ENCODE data around the gene PRKCH.

Gene PRKCH

DNA sequence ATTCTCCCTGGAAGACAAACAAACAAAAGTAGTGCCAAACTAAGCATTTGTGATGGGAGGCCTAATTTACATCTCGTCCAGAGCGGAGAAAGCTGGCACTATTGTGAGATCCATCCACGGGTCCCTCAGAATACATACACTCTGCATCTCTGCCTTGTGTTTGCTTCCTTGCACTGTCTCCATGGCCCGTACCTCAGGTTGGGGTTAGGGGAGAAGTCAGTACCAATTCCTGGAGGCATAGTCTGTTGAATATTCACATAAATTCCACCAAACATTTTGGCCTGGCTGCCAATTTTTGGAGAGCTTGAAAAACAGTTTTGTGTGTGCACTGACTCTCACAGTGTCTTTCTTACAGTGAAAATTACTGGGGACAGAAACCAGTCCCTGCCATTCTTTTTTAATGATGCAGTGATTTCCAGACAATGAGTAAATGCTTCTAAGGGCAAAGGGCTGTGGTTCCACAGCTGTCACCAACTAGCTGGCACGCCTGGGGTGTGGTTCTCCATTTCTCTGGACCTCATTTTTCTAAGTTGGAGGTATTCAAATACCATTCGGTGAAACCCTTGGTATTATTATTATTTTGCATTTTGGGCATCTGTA, 254.3 kb downstream of the PRKCH start:
- DNase-seq (ENCODE audit: low read depth in 1 of 2, low spot score in 1 of 2) = no peak

DNA sequence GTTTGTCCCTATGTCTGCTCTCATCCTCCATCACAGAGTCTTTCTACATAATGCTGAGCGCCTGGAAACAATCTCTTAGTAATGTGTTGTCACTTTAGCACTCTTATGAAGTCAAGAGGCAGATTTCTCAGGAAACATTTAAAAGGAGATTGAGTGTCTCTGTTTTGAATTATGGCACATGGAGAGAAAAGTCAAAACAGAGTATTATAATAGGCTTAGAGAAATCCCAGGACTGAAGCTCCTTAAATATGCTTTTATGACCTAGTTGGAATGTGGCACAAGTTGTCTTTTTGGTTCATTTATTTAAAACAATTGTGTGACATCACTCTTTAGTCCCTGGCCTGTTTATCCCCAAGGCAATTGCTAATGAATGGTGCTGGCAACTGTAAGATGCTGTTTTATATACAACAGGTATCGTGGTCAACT, 256.1 kb downstream of the PRKCH start:
- no peak for DNase-seq (ENCODE audit: low read depth in 1 of 2, low spot score in 1 of 2)

DNA sequence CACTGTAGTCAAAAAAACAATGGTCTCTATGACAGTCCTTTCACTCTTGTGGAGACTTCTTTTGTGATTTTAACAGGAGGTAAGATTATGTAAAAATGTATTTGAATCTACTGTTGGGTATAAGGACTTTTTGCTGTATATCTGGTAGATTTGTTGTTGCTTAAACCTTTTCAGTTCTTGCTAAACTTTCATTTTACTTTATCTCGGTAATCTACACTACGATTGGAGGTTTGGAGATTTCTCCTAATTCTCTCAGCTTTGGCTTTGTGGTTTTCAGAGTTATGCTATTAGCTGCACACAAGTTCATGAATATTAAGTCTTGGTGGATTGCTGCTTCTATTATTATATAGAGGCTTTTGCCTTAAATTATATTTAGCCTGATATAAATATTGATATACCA, 257.4 kb downstream of the PRKCH start:
- DNase-seq (ENCODE audit: low read depth in 1 of 2, low spot score in 1 of 2) = no peak

DNA sequence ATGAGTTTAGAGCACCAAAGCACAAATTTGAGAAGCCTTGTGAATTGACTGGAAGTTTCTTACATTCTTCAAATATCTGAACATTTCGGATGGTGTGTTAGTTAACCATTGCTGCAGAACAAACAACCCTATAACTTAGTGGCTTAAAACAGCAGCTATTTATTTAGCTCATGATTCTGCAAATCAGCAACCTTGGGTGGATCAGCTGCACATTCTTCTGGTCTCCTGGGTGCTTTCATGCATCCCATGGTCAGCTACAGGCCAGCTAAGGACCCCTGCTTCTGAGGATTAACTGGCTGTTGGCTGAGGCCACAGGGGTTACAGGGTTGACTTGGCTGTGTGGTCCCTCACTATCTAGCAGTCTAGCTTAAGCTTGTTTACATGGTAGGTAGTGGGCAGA, 260.0 kb downstream of the PRKCH start:
- DNase-seq (ENCODE audit: low read depth in 1 of 2, low spot score in 1 of 2) = no peak

DNA sequence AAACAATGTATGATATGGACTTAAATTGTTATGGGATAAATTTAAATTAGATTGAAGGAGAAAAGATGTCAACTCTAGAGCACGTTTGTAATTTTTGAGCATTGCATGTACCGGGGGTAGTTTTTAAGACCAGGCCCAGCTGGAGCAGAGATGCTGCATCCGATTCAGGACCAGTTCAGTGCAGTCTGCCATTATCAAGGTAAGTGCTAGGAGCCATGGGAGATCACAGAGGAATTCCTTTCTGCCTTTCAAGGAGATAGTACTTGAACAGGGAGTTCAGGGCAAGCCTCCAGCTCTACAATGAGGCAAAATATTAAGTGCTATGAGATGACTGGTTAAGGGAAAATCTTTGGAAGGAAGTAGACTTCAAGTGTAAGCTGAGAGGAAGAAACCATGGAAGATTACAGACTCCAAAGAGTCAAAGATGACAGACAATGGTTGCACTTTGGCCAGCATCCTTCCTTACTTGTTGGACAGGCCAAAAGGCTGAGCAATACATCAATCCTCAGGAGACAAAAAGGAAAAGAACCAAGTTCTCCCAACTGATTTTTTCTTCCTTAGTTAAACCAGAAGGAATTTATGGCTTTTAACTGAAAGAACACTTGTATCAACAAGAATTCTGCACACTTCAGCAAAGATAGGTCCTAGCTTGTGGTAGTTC, 260.7 kb downstream of the PRKCH start:
- DNase-seq (ENCODE audit: low read depth in 1 of 2, low spot score in 1 of 2) = no peak

DNA sequence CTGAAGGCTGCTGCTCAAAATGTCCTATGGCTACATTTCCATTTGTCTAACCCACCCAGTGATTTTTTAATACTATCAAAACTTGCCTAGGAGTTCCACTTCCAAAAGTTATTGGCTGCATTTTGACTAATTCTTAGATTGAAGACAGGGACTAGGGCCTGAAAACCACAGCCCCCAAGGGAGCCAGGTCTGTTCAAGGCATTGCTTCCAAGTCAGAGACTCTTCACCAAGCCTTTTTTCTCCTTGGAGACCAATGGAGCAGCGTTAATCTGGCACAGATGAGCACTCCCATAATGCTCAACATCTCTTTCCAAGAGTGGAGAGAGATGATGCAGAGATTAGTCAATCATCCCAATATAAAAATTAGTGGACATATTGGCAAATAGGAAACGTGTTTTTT, 261.4 kb downstream of the PRKCH start:
- DNase-seq (ENCODE audit: low read depth in 1 of 2, low spot score in 1 of 2) = no peak

DNA sequence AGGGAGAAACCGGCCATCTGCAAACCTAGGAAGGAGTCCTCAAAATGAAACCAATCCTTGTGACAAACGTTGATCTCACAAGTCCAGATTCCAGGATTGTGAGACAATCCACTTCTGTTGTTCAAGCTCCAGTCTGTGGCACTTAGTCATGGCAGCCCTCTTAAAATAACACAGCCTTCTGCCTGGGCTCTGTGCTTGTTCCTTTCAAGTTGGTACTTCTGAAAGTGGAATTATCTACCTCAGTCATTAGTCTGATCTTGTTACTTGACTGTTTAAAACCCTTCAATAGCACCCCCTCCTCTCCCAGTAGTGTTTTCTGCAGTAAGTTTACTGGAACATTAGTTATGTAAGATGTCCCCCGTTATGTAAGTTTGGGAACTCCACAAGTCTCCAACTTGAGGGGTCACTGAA, 263.0 kb downstream of the PRKCH start:
- no peak for DNase-seq (ENCODE audit: low read depth in 1 of 2, low spot score in 1 of 2)

DNA sequence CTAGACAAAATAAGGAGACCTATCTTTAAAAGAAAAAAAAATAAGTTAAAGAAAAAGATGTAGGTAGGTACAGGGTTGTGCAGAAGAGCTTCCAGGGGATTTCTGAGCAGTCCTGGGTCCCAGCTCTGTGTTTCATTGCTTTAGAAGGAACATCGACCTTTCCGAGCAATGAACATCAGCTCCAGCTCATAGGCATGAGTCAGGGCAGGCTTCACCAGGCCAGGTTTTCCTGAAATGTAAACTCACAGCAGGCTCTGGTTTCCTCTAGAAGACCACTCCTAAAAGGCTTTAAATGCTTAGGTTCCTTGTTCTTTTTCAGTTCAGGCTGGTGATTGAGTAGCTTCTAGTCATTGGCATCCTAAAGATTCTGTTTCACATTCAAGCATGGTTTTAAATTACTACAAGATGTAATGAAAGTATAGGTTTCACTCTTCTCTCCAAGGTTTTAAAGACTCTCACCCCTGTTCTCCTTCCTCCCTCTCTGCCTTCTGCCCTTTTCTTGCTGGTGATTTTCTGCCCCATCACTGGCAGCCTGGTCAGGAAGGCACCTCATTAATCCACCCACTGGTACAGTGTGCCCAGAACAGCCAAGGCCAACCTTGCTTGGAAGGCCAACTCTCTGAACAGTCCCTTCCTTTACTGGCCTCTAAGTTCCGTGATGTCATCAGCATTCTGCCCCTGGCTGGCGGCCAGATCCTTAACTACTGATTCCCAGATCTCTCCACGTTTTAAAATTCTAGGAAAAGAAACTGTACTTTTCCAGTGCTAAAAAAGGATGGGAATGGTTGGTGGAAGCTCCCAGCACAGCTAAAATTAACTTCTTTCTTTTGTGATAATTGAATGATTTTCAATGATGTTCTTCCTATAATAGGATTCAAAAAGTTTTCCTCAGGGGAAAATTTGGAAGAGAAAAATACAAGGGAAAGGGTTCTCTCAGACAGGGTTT, 264.5 kb downstream of the PRKCH start:
- no peak for DNase-seq (ENCODE audit: low read depth in 1 of 2, low spot score in 1 of 2)

DNA sequence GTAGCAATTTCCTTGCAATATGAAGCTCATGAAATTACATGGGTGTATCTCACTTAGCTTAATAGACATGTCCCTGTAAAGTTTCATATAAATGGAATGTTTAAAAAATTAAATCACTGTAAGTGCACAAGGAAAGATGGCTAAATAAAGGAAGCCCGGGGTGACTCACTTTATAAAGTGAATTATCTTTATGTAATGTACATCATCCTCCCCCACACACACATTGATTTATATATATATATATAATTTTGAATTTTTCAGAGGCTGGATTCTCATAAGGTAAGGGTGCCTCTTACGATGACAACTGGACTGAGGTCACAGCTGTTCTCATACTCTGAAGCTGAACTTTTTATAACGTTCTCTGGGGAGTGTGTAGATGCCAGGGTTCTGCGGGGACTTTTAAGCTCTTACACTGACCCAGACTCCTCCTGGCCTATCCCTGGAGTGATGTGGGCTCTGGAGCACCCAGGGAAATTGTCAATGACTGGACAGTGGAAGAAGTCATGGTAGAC, 265.2 kb downstream of the PRKCH start:
- no peak for DNase-seq (ENCODE audit: low read depth in 1 of 2, low spot score in 1 of 2)

DNA sequence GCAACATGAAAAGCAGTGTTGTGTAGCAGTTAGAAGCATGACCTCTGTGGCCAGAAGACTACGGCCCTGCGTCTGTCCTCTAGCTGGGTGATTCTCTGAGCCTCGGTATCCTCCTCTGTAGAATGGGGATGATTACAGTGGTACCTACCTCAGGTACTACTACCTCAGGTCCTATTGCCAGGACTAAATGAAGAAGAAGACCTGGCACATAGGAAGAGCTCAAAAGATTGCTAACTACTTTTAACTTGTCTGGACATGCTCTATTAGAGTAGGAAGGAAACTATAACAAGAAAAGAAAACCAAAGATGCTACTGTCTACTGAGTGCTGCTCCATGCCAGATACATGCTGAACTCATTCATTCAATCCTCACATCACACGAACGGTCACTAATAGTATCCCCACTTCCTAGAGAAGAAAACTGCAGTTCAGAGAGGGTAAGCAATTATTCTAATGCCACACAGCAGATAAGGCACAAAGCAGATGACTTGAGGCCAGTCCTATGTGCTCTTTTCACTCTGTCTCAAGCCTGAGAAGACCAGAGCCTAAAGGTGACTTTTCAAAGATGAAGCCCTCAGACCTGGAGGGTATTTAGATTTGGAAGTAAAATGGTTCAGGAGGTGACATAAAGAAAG, 265.8 kb downstream of the PRKCH start:
- no peak for DNase-seq (ENCODE audit: low read depth in 1 of 2, low spot score in 1 of 2)

DNA sequence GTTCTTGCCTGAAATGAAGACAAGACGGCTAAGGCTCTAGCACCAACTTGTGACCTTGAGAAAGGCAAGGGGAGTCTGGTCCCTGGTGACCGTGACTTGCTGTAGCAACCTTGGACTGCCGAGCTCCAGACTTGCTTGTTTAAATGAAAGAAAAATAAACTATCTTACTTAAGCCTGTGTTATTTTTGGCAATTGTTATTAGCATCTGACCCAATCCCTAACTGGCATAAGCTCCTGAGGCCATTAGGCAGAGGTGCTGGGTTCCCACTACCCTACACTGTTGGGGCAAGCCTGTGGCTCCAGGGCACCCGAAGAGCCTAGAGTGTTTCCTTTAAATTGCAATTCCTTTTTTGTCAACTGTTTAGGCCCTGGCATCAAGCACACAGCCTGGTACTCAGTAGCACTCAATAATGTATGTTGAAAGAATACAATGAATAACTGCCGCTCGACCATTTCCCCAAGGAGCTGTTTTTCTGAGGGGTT, 267.1 kb downstream of the PRKCH start:
- DNase-seq (ENCODE audit: low read depth in 1 of 2, low spot score in 1 of 2) = no peak

DNA sequence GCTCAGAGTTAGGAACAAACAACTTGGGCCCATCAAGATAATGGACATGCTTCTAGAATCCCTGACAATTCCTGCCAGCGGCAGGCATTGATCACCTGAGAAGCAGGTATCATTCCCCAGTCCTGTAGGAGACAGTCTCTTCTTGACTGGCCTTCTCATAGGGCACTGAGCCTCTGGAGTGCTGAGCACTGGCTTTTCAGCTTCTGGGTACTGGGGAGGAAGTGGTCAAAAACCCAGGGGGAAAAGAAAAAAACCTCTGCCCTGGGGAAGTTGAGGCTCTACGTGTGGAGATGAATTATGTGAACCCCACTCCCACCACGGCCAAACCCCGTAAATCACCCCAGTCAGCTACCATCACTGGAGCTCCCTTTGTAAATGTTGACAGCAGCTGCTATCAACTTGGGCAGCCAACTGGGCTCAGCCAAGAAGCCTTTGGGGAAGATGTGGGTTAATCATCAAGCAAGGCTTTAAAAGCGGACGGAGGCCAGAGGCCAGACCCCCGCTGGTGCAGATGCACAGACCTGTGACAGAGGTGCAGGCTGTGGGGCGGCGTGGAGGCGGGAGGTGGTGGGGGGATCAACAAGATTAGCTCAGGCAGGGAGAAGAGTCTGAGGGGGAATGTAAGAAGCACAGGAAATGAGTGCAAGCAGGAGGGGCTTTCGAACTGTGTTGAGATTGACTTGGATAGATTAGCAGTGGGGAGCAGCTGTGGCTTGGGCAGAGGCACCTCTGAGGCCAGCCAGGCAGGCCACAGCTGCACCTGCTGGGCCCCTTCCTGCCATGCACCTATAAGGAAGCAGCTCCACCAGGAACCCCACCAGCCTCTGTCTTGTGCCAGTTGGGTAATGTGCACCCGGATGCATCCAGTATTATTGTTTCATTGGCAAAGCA, 268.6 kb downstream of the PRKCH start:
- no peak for DNase-seq (ENCODE audit: low read depth in 1 of 2, low spot score in 1 of 2)

DNA sequence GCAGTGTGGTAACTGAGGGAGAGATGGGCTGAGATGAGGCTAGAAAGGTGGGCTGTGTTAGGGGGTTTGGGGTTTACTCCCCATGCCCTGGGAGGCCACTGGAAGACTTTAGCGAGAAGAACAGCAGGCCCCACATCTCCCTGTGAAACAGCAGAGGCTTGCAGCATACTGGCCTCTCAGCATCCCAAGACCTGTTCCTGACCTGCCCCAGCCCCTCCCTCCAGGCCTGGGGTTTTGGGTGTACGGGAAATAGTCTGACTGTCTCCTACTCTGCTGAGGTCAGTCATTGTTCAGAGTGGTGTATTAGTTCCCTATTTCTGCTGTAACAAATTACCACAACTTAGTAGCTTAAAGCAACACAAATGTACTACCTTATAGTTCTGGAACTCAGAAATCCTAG, 270.5 kb downstream of the PRKCH start:
- no peak for DNase-seq (ENCODE audit: low read depth in 1 of 2, low spot score in 1 of 2)

DNA sequence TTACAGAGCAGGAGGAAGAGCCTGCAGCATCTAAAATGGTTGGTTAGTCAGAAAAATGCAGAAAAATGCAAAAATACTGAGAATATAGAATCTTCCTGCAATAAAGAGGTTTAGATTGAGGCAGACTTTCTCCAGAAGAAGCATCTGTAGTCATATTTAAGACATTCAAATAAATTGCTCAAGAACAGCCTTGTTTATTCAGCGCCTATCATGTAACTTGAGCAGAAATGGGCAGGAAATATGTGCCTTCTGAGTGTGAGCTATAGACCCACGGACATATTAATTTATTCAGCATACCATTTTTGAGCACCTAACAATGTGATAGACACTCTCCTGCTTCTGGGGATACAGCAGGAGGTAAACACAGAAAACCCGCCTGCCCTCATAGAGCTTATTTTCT, 272.0 kb downstream of the PRKCH start:
- DNase-seq (ENCODE audit: low read depth in 1 of 2, low spot score in 1 of 2) = no peak

DNA sequence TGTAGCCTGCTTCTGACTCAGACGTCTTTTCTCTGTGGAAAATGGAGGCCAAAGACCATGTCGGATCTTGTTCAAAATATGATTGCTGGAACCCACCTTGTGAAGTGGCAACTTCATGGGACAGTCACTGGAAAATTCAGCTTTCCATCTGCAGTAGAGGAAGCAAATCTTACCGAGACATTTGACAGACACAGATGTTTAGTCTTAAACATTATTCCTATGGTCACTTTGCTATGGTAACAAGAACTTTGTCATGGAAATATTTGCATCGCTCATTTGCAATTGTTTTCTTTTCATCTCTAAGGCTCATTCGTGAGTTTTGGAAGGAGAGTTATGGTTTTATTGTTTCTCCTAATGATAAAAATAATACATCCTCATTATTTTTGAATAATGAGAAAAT, 275.6 kb downstream of the PRKCH start:
- DNase-seq (ENCODE audit: low read depth in 1 of 2, low spot score in 1 of 2) = no peak

DNA sequence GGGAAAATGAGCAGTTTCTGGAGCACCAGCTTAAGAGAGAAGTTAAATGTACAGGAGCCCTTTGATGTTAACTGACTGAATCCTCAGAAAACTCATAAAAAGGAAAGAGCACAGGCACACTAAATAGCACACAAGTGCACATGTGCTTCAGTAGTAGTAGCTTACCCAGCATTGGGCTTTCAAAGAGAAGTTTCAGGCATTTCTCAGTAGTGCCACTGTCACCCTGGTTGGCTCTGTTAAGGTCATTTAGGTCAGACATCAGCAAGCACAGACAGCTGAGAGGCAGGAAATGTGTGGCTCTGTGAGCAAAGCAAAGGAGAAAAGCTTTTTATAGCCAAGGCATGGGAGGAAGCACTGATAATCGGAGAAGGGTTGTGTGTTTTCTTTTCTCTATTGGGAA, 277.6 kb downstream of the PRKCH start:
- DNase-seq (ENCODE audit: low read depth in 1 of 2, low spot score in 1 of 2) = no peak

DNA sequence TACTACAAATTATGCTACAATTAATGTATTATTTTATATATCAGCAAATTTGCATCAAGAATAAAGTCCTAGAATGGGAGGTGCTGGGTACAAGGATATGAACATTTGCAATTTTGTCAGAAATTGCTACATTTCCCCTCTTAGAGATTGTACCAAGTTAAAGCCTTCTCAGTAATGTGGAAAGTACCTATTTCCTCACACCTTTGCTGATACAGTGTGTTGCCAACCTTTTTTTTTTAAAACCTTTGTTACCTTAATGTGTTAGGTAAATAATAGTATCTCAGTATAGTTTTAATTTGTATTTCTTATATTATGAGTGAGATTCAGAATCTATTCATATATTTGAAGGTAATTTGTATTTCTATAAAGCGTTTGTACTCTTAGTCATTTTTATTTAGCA, 278.6 kb downstream of the PRKCH start:
- DNase-seq (ENCODE audit: low read depth in 1 of 2, low spot score in 1 of 2) = no peak
